GM18526 (cell line): ENCODE results near the gene HOXC6.

Experiments used
- POLR2A ChIP-seq: IDR thresholded peaks from 3 replicates; pipeline ENCODE4 v1.6.1; 2011; ENCODE audit not compliant: insufficient read length; ENCODE audit errors: extremely low read depth

Gene HOXC6

DNA sequence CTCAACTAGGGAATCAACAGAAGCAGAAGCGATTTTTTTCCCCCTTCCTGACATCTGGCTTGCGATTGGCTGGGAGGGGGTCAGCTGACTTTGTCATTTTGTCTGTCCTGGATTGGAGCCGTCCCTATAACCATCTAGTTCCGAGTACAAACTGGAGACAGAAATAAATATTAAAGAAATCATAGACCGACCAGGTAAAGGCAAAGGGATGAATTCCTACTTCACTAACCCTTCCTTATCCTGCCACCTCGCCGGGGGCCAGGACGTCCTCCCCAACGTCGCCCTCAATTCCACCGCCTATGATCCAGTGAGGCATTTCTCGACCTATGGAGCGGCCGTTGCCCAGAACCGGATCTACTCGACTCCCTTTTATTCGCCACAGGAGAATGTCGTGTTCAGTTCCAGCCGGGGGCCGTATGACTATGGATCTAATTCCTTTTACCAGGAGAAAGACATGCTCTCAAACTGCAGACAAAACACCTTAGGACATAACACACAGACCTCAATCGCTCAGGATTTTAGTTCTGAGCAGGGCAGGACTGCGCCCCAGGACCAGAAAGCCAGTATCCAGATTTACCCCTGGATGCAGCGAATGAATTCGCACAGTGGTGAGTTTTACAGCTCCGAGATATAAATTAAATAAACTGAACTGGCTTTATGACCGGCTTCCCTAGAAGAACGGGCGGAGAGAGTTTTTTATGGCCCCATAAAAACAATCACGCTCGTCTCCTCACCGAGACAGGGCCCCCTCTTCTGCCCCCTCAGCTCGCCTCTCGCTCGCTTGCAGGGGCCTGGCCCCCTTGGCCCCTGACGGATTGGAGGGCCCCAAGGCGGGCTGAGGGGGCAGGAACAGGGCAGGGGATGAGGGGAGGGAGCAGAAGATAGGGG lies at the start of gene HOXC6:
Gene HOXC6 (plus strand): TSS at position 127 of the 888 bp plus-strand sequence. CDS start 82 bp downstream, at position 209.
- no peak for TF ChIP-seq POLR2A

DNA sequence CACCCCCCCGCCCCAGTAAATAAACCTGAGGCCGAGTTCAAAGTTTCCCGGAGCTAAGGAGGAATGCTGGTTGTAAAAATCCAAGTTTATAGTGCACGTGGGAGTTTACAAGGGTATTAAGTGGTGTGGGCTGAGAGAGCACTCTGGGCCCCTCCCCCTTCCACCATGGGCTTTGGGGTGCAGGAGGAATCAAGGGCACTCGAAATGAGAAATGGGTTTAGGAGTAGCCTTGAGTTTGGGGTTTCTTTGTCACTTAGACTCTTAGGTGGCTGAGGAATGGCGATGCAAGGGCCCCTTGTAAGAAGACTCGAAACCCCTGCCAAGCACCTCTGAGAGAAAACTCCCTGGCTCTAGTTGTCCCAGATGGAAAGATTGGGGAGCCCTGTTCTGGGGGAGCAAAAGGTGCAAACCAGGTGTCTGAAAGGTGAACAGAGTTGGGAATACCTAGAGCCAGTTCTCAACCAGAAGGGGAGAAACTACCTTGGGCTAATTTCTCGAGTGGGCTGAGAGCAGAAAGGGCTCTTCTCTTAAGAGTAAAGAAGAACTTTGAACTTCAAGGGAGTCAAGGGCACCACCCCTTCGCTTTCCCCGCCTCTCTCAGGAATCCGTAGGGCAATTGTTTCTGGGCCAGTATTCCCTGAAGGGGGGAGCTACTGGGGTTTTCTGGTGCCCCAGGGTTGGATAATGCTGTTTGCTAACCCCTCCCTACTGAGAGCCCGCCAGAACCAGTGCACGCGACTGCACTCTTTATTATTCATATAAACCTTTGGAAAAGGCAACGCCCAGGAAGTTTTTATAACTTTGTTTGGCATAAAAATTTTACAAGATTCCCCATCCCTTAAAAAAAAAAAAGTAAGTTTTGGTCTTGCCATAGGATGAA lies 49.5 kb upstream of the HOXC6 start:
- TF ChIP-seq POLR2A, result no peak

DNA sequence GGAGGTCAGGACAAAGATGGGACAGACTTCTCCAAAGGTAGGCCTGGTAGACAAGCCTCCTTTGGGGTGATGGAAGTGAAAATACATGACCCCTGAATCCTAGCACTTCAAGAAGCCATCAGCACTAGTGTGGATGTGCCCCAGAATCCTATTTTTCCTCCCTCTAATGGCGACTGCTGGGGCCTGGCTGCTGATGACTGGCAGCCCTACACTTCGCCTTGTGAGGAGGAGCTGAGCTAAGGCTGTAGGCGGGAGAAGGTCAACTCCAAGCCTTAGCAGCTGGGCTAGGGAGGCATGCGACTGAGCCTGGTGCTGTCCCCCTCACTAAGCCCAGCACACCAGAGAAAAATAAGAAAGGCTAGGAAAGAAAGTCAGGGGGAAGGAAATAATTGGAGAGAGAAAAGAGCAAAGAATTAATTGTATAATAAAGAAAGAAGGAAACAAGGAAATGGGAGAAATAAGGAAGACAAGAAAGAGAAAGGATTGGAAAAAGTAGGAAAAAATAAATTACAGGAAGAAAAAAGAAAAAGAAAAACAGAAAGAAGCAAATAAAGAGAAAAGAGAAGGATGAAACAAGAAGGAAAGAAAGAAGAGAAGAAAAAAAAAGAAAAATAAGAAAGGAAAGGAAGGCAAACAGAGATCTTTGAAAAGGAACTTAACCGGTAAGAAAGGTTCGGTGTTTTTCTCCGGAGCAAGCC lies 48.0 kb upstream of the HOXC6 start:
- TF ChIP-seq POLR2A, result no peak

DNA sequence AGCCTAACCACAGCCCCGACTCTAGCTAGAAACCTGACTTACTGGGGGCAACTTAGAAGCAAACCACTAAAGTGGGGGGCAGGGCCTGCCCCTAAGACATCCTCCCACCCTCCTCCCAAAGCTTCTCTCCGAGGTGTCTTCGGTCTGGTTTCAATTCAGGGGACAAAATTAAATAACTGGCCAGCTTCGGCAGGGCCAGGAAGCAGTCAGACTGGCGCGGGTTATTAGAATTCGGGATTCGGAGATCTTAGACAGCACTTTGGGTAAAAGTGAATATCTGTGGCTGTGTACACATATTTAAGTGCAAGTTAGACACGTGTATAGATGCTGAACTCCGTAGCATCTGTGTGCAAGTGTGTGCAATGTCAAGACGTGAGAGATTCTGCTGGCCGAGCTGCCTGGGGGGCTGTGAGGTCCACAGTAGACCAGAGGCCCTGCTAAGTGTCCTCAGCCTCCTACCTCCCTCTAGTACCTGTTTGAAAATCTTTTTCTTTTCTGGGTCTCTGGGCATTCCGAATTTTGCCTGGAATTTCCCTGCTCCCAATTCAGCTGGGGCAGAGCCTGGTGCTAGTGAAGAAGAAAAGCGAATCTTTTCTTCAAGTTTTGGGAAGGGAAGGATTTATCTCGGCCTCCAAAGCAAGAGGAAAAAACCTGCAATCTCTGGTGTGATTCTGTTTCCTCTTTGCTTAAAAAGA lies 47.3 kb upstream of the HOXC6 start:
- no peak for TF ChIP-seq POLR2A

DNA sequence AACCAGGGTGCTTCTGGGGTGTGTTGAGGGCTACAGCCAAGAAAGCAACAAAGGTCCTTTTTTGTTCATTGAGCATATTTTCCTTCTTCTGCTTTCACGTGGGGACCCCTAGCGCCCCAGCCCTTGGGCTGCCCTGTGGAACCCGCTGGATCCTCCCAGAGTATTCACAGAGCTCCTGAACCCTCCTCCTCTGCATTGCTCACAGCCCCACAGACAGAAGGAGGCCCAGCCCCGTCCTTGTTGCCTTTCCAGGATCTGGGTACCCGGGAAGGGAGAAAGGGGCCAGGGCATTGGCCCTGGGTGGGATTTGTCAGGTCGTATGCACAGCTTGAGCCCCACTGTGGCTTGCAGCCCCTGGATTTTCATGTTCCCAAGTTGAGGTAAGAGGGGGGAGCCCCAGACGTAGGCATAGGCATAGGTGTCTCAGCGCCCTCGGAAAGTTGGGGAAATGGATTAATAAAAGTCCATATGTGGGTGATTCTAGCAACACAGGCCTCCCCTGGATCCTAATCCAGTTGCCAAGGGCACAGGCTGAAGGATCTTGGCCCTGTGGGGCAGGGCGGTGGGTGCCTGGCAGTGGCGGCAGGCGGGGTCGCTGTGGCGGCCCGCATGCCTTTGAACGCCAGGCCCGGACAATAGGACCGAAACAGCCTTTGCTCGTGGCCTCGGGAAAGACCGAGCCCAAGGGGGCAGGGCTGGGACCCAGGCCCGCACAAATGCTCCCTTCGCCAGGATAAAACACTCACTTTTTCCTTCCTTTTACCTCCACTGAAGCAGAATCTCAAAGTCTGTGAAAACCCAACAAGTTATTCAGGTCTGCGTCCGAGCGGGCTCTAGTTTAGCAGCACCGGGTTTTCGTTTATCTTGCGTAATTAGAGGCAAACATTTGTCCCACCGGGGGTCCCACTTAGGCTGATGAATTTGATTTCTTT lies 46.3 kb upstream of the HOXC6 start:
- no peak for TF ChIP-seq POLR2A

DNA sequence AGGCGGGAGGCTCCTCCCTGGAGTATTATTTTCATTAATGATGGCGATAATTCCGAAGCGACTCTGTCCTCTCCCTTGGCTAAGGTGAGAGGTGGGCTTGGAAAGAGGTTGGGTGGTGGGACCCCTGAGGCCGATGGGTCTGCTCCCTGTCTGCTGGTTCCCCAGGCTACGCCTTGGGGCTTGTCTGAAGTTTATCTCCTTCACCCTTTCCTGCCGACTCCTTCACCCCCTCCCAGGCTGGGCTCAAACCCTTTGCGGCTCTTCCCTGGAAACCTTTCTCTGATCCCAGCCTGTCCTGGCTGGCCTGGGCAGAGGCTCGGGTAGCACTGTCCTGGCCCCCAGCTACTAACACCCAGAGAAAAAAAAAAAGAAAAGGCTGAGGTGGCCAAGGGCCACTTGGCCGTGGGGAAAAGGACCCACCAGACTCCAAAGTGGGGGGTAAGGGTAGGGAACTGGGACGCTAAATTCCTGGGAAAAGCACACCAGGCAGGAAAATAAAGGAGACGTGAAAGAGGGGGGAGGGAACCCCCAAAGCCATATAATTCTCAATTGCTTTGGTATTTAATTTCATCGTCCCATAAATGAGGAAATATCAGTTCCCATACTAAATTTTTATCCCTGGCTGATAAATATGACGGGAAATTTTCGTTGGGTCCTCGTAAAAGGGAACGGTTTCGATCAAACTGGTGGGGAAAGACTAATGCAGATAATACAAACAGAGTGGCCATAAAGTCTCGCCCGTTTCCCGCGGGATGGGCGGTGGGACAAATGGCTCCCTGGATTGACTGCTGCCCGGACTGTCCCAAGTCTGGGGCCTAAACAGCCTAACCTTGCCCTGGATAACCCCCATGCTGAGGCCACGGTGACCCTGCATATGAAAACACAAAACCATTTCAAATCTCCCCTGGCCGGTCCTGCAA lies 45.3 kb upstream of the HOXC6 start:
- no peak for TF ChIP-seq POLR2A

DNA sequence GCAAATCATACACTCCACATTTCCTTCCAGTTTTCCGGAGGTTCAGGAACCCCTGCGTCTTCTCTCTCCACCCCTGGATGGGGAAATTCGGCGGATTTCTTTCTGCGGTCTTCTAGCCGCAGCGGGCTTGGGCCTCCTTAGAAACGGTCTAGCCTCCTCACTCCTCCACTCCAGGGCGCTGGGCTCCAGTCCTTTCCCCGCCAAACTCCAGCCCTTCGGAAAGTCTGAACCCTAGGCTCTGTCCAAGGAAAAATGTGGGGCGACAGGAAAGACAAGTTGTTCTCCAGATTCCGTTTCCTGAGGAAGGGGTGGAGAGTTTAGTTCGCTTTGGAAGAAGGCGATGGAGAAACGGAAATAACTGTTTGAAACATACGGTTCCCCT lies 44.7 kb upstream of the HOXC6 start:
- TF ChIP-seq POLR2A, result no peak

DNA sequence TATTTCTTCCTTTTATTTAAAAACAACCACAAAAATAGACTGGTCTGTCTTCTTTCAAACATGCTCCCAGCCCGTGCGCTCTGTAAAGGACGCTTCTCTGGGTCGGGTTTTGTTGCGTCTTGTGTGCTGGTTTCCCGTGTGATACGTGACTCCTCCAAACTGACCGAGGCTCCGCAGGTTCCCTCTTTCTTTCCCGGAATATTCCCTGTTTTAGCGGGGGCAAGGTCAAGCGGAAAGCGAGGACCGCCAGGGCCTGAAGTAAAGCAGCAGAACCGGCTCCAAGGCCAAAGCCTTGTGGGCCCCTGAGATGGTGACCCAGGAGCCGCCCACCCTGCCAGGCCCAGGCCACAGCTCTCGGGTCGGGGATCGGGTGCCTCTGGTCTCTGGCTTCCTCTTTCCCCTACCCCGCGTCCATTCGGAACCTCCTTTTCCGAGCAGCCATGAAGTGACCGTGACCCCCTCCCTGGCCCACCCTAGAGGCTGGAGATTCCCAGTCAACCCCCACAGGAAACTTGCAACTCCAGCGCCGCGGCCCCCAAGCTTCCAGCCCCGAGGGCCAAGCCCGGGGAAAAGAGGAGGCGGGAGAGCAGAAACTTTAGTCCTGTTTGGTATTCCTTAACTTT lies 44.2 kb upstream of the HOXC6 start:
- TF ChIP-seq POLR2A, result no peak

DNA sequence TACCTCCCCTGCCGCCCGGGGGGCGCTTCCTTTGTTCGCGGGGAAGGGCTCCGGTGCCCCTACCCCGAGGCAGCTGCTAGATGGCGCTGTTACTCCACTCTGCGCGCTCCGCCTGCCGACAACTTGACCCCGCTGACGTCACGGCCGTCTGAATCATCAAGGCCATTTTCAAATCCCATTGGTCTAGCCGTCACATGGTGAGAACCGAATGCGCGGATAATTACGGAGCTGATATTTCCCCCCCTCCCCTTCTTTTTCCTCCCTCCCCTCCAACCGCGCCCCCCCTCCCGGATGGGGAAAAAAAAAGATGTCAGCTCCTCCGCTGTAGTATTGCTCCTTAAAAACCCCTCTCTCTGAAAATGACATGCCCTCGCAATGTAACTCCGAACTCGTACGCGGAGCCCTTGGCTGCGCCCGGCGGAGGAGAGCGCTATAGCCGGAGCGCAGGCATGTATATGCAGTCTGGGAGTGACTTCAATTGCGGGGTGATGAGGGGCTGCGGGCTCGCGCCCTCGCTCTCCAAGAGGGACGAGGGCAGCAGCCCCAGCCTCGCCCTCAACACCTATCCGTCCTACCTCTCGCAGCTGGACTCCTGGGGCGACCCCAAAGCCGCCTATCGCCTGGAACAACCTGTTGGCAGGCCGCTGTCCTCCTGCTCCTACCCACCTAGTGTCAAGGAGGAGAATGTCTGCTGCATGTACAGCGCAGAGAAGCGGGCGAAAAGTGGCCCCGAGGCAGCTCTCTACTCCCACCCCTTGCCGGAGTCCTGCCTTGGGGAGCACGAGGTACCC lies 43.1 kb upstream of the HOXC6 start, which contains the start of gene HOXC10:
Gene HOXC10 (plus strand): TSS at position 246 of the 791 bp plus-strand sequence. CDS start 114 bp downstream, at position 360.
- no peak for TF ChIP-seq POLR2A

DNA sequence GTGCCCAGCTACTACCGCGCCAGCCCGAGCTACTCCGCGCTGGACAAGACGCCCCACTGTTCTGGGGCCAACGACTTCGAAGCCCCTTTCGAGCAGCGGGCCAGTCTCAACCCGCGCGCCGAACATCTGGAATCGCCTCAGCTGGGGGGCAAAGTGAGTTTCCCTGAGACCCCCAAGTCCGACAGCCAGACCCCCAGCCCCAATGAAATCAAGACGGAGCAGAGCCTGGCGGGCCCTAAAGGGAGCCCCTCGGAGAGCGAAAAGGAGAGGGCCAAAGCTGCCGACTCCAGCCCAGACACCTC lies 42.6 kb upstream of the HOXC6 start:
- TF ChIP-seq POLR2A, result no peak

DNA sequence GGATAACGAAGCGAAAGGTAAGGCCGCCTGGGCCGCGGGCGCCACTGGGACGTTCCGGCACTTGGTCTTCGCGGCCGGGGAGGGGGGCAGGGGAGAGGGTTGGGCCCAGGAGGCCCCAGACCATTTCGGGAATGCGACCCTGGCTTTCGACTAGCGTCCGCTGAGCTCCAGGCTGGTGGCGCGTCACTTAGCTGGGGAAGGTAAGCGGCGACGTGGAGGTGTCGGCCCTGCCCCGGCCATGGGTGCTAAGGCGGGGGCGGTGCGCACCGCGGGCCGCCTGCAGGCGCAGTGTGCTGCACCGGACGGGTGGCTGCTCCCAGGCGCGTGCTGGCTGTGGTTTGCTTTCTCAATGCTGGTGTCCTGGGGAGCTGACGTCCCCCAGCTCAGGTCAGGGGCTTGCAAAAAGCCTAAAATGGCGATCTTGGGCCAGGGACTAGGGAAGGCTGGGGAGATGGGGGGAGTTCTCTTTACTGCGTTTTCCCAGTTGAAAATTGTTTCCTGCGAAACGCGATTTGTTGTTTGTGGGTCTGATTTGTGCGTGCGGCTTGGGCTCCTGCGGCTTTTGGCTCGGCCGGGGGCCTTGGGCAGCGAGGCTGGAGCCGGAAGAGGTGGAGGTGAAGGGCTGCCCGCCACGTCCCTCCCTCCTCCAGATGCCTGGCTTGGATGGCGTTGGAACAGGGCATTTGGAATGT lies 42.1 kb upstream of the HOXC6 start:
- TF ChIP-seq POLR2A, result no peak
